Gastrocnemius medialis (tissue), 4 donors: Measurements from ENCODE around the gene TMEM163. TPM values are rescaled to one million over a fixed set of nuclear protein-coding genes. Genes with fewer than 3 reads are reported as not detected.

Experiments
- ATAC-seq, 2 donors: fragments of 150-250 bp; one replicate each; pipeline ENCODE4 v1.9.1; 2016
- DNase-seq, 2 donors: peaks; one replicate each; pipeline ENCODE4 v3.0.0-alpha.2; 2019
- H3K27ac ChIP-seq, 4 donors: fragments of 200-600 bp; sonication (generic); 1 replicate in 1 of 4; 2 replicates in 3 of 4; pipeline ENCODE4 v1.5.1; 2016 to 2018; ENCODE audit warnings: mild to moderate bottlenecking in 2 of 4, moderate library complexity in 1 of 4
- H3K27me3 ChIP-seq, 3 donors: fragments of 200-600 bp; sonication (generic) in 2 of 3; 1 replicate in 1 of 3; 2 replicates in 2 of 3; pipeline versions ENCODE4 v1.5.1 to v1.6.0; 2016 to 2019; ENCODE audit warnings: mild to moderate bottlenecking in 1 of 3, moderate library complexity in 1 of 3
- H3K36me3 ChIP-seq, 2 donors: fragments of 200-600 bp; sonication (generic) in 1 of 2; one replicate each; pipeline ENCODE4 v1.5.1; 2017 to 2018
- H3K4me1 ChIP-seq, 2 donors: fragments of 200-600 bp; sonication (generic) in 1 of 2; one replicate each; pipeline ENCODE4 v1.5.1; 2016 to 2017; ENCODE audit warnings: mild to moderate bottlenecking in 2 of 2
- H3K4me3 ChIP-seq, 4 donors: fragments of 200-600 bp; sonication (generic) in 3 of 4; 1 replicate in 1 of 4; 2 replicates in 3 of 4; pipeline ENCODE4 v1.5.1; 2016 to 2019; ENCODE audit warnings: mild to moderate bottlenecking in 2 of 4
- H3K9me3 ChIP-seq, 3 donors: fragments of 200-600 bp; sonication (generic) in 2 of 3; 1 replicate in 1 of 3; 2 replicates in 2 of 3; pipeline ENCODE4 v1.5.1; 2016 to 2019
- CTCF ChIP-seq, 5 experiments: fragments of 450-650 bp in 3 of 5; fragments of 200-600 bp in 2 of 5; sonication (generic) in 2 of 5; IDR thresholded peaks in 4 of 5; conservative IDR thresholded peaks in 1 of 5; 1 replicate in 4 of 5; 2 replicates in 1 of 5; pipeline ENCODE4 v1.5.1; 2016 to 2019; ENCODE audit warnings: antibody characterized with exemption in 5 of 5, mild to moderate bottlenecking in 3 of 5, moderate library complexity in 3 of 5
- POLR2A ChIP-seq, 2 donors: fragments of 450-650 bp; IDR thresholded peaks; one replicate each; pipeline ENCODE4 v1.6.1; 2017; ENCODE audit warnings: antibody characterized with exemption in 2 of 2, mild to moderate bottlenecking in 2 of 2, moderate library complexity in 2 of 2
- in situ Hi-C, 4 donors: fragments of 200-750 bp; cut with MboI; loops; one replicate each; pipeline versions ENCODE4 v1.15.0 to v1.8.0; 2017; ENCODE audit warnings: low sequenced_read_pairs in 4 of 4
- intact Hi-C: fragments of 100-400 bp; cut with DNase I; formaldehyde crosslinking; loops from one replicate; pipeline ENCODE4 v1.15.1; 2023; ENCODE audit warnings: low total_unique reads
- total RNA-seq, 4 donors: library from RNA; depleted of rRNA; stranded (reverse); fragments of >200 nt; gene quantifications; one replicate each; pipeline versions ENCODE4 v1.1.0 to v1.2.3, GENCODE V29; 2016

The TMEM163 gene
- not detected for total RNA-seq

DNA sequence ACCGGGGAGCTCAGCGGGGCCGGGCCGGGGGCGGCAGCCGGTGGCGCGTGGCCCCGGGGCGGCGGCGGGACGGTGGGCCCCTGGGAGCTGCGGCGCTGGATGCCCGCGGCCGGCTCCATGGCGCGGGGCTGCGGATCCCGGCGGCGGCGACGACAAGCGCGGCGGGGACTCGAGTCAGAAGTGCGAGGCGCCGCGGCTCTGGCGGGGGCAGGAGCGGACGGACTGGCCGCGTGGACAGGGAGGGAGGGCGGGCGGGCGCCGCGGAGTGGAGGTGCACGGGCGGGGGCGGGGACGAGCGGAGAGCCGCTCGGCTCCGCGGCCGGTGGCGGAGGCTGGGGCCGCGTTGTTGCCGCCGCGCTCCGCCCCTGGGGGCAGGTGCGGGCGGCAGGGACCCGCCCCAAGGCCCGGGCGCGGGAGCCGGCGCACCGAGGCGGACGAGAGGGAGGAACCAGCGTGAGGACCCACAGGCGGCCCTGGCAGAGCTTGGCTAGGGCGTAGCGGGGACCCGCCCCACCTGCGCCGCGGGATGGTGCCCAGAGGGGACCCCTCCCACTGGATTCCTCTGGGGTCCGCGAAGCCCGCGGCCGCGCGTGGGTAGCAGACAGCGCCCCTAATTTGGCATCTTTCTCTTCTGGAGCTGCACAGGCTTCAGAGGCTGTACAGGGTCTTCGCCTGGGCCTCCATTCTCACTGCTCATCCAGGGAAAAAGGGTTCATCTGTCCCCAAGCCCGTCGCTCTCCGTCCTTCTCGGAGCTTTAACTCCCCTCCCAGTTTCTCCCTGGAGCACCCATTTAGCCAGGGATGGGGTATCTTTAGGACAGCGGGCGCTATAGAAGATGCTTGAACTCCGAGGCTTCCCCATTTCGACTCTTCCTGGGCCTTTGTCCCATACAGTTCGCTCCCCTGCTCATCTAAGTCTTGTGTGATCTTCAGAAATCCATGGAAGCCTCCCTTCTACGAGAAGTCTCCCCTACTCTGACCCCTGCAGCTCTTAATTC is at the start of gene TMEM163:
TSS of gene TMEM163 (minus strand) at position 184 of the 998 bp plus-strand sequence.
- no peak within 1 kb of the TSS for H3K27ac ChIP-seq
- intact Hi-C loops = no loop called here
- no peak for DNase-seq

DNA sequence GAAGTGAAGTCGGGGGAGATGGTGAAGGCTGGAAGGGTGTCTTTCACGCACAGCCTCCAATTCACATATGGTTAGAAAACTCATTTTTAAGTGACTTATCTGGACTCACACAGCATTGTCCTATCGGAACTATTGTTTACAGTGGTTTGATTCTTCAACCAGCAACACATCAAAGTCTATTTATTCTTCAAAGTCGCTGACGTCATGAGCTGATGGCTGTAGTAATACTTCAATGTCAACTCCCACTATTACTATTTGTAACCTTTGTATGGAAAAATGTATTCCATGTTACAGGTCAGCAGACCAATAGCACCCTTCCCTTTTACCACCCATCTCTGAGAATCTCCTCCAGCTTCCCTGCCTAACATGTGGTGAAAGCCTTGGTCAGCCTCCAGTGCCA is 47.8 kb upstream of the TMEM163 start:
- intact Hi-C loops = no loop called here
- ATAC-seq (no peak), DNase-seq (no peak)
- Histone ChIP-seq H3K4me1 (no peaks in the 10 kb centered on the region), H3K4me3 (no peak overlapping the region), H3K27me3 (no peaks in the 10 kb centered on the region), H3K36me3 (no peaks in the 10 kb centered on the region), H3K27ac (no peak overlapping the region), H3K9me3 (no peaks in the 10 kb centered on the region)
- TF ChIP-seq POLR2A (IDR thresholded peaks at IDR 0.05) = no peak
- no peak for TF ChIP-seq CTCF (IDR thresholded peaks at IDR 0.05 in 4 of 5, conservative IDR thresholded peaks at IDR 0.05 in 1 of 5)
- in situ Hi-C loops = no loop called here

More for the DNA sequence above, at the start of gene TMEM163:
- peak within 1 kb of the TSS in 3 of 4 donors; percentile 41 to 44 (median 42) for H3K4me3 ChIP-seq
- H3K27me3 ChIP-seq = peaks cover 51 to 54% (median 52%) of the 10 kb centered on the region in 3 donors
- peaks cover 0 to 7% of the 10 kb centered on the region in 2 donors for H3K4me1 ChIP-seq
- H3K36me3 ChIP-seq = no peaks in the 10 kb centered on the region
- in situ Hi-C loops = no loop called here
- no peaks in the 10 kb centered on the region for H3K9me3 ChIP-seq
- TF ChIP-seq CTCF (IDR thresholded peaks at IDR 0.05 in 4 of 5, conservative IDR thresholded peaks at IDR 0.05 in 1 of 5) (no peak), POLR2A (IDR thresholded peaks at IDR 0.05) (no peak)
- no peak for ATAC-seq

DNA sequence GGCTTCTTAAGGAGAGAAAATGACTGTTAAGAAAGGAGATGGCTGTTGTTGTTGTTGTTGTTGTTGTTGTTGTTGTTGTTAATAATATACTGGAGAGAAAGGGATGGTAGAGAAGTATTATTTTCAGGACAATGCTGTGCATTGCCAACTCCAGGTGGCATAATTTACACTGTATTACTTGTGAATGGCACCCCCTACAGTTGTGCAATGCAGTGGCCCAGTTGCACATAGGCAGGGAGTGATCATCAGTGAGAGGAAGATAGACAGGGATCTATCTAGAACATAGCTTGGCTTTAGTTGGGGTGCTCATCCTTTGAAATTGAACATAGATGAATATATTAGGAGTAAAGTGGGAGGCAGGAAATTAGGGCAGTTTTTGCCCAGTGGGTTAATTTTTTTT is 47.2 kb upstream of the TMEM163 start:
- in situ Hi-C loops (no loop called here), intact Hi-C loops (no loop called here)
- Histone ChIP-seq H3K4me3 (no peak overlapping the region), H3K4me1 (no peaks in the 10 kb centered on the region), H3K36me3 (no peaks in the 10 kb centered on the region), H3K27me3 (no peaks in the 10 kb centered on the region), H3K9me3 (no peaks in the 10 kb centered on the region), H3K27ac (no peak overlapping the region)
- TF ChIP-seq POLR2A (IDR thresholded peaks at IDR 0.05) = no peak
- TF ChIP-seq CTCF (IDR thresholded peaks at IDR 0.05 in 4 of 5, conservative IDR thresholded peaks at IDR 0.05 in 1 of 5) = no peak
- ATAC-seq = no peak
- DNase-seq = no peak

- Histone ChIP-seq H3K27ac (no peak overlapping the region), H3K36me3 (no peaks in the 10 kb centered on the region), H3K27me3 (no peaks in the 10 kb centered on the region), H3K9me3 (no peaks in the 10 kb centered on the region), H3K4me1 (no peaks in the 10 kb centered on the region), H3K4me3 (no peak overlapping the region)
- TF ChIP-seq POLR2A (IDR thresholded peaks at IDR 0.05) = no peak
- TF ChIP-seq CTCF (IDR thresholded peaks at IDR 0.05 in 4 of 5, conservative IDR thresholded peaks at IDR 0.05 in 1 of 5) = no peak
- in situ Hi-C loops (no loop called here), intact Hi-C loops (no loop called here)
- ATAC-seq = no peak
- DNase-seq = no peak
These were observed 45.4 kb upstream of the TMEM163 start for GRCh38 chr2:134764164-134764563.
